Measurements from ENCODE around the gene CALD1. TPM values are rescaled to one million over a fixed set of nuclear protein-coding genes. Genes with fewer than 3 reads are reported as not detected.

The CALD1 gene
- polyA plus RNA-seq, 1 donor from 2014 or later: 8.0 TPM

DNA sequence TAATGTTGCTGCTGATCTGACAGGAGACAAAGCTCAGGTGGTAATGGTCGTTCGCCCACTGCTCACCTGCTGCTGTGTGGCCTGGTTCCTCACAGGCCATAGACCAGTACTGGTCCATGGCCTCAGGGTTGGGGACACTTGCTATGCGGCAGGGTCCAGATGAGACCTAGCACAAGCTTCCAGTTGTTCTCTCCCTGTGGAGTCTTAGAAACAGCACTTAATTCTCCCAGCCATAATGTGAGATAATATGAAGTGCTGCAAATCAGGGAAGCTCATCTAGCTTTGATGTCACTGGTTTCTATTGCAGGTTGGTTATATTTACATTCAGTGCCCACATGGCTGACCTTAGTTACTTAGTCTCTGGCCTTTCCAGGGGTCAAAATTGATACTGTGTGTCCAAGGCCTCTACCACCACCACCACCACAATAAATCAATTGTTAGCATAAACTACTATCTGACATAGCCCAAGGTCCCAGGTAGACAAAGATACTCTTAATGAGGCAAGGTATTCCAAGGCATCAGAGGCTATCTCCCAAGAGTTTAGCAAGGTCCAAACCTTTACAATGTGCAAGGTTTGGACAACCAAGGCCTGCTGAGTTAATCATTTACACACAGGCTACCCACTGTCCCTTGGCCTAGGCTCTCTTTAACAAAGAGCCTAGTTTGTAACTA, 217.9 kb downstream of the CALD1 start:
- Histone ChIP-seq H3K9ac (ENCODE audit: low read length) (no peak overlapping the region), H3K79me2 (replicated peaks; ENCODE audit: insufficient read depth, low read length) (no peaks in the 10 kb centered on the region), H4K20me1 (ENCODE audit: insufficient read depth) (no peaks in the 10 kb centered on the region), H3K9me2 (ENCODE audit: insufficient read depth, low read length) (no peaks in the 10 kb centered on the region), H2AFZ (ENCODE audit: low read depth, low read length) (no peak overlapping the region), H3K9me3 (ENCODE audit: low read length) (no peaks in the 10 kb centered on the region), H3K27ac (ENCODE audit: low read length) (no peak overlapping the region), H3K36me3 (ENCODE audit: insufficient read depth, low read length) (peaks cover 6% of the 10 kb centered on the region), H3F3A (ENCODE audit: insufficient read depth, low read length, poor library complexity, severe bottlenecking) (no peaks in the 10 kb centered on the region), H3K4me3 (ENCODE audit: low read length) (no peak overlapping the region), H3K4me2 (ENCODE audit: low read length) (no peak overlapping the region), H3K27me3 (ENCODE audit: insufficient read depth, low read depth, low read length) (no peaks in the 10 kb centered on the region)
- TF ChIP-seq EZH2 (IDR thresholded peaks at IDR 0.05; ENCODE audit: borderline replicate concordance, insufficient read depth, low read length, poor library complexity, severe bottlenecking): no peak
- TF ChIP-seq, protein P1, sequence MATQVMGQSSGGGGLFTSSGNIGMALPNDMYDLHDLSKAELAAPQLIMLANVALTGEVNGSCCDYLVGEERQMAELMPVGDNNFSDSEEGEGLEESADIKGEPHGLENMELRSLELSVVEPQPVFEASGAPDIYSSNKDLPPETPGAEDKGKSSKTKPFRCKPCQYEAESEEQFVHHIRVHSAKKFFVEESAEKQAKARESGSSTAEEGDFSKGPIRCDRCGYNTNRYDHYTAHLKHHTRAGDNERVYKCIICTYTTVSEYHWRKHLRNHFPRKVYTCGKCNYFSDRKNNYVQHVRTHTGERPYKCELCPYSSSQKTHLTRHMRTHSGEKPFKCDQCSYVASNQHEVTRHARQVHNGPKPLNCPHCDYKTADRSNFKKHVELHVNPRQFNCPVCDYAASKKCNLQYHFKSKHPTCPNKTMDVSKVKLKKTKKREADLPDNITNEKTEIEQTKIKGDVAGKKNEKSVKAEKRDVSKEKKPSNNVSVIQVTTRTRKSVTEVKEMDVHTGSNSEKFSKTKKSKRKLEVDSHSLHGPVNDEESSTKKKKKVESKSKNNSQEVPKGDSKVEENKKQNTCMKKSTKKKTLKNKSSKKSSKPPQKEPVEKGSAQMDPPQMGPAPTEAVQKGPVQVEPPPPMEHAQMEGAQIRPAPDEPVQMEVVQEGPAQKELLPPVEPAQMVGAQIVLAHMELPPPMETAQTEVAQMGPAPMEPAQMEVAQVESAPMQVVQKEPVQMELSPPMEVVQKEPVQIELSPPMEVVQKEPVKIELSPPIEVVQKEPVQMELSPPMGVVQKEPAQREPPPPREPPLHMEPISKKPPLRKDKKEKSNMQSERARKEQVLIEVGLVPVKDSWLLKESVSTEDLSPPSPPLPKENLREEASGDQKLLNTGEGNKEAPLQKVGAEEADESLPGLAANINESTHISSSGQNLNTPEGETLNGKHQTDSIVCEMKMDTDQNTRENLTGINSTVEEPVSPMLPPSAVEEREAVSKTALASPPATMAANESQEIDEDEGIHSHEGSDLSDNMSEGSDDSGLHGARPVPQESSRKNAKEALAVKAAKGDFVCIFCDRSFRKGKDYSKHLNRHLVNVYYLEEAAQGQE (IDR thresholded peaks at IDR 0.05; ENCODE audit: borderline replicate concordance): no peak
- TF ChIP-seq TAF1 (IDR thresholded peaks at IDR 0.05; ENCODE audit: low read depth): no peak

DNA sequence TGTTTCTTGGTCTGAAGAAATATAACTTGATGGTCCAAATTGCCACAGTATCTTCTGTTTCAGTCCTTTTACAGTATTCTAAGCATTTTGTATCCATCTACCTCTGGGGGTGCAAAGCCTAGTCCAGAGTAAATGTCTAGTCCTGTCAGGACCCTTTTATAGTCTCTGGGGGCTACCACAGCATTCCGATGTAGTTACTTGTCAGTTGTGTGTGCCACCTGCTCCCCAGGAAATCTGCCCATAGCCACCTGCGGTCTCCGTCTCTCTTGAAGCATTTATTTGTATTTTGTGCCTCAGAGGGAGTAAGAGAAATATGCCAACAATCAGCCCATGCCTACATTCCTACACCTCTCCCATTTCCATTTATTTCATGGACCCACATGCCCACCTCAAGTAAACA, 219.7 kb downstream of the CALD1 start:
- Histone ChIP-seq H3K9me2 (ENCODE audit: insufficient read depth, low read length) (no peaks in the 10 kb centered on the region), H3K27me3 (ENCODE audit: insufficient read depth, low read depth, low read length) (no peaks in the 10 kb centered on the region), H3F3A (ENCODE audit: insufficient read depth, low read length, poor library complexity, severe bottlenecking) (no peaks in the 10 kb centered on the region), H3K4me3 (ENCODE audit: low read length) (no peak overlapping the region), H3K79me2 (replicated peaks; ENCODE audit: insufficient read depth, low read length) (no peaks in the 10 kb centered on the region), H3K36me3 (ENCODE audit: insufficient read depth, low read length) (peaks cover 6% of the 10 kb centered on the region), H3K4me2 (ENCODE audit: low read length) (no peak overlapping the region), H3K27ac (ENCODE audit: low read length) (no peak overlapping the region), H2AFZ (ENCODE audit: low read depth, low read length) (no peak overlapping the region), H4K20me1 (ENCODE audit: insufficient read depth) (no peaks in the 10 kb centered on the region), H3K9ac (ENCODE audit: low read length) (no peak overlapping the region), H3K9me3 (ENCODE audit: low read length) (no peaks in the 10 kb centered on the region)
- TF ChIP-seq, protein P2, sequence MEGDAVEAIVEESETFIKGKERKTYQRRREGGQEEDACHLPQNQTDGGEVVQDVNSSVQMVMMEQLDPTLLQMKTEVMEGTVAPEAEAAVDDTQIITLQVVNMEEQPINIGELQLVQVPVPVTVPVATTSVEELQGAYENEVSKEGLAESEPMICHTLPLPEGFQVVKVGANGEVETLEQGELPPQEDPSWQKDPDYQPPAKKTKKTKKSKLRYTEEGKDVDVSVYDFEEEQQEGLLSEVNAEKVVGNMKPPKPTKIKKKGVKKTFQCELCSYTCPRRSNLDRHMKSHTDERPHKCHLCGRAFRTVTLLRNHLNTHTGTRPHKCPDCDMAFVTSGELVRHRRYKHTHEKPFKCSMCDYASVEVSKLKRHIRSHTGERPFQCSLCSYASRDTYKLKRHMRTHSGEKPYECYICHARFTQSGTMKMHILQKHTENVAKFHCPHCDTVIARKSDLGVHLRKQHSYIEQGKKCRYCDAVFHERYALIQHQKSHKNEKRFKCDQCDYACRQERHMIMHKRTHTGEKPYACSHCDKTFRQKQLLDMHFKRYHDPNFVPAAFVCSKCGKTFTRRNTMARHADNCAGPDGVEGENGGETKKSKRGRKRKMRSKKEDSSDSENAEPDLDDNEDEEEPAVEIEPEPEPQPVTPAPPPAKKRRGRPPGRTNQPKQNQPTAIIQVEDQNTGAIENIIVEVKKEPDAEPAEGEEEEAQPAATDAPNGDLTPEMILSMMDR (IDR thresholded peaks at IDR 0.05; ENCODE audit: poor library complexity, severe bottlenecking): no peak

DNA sequence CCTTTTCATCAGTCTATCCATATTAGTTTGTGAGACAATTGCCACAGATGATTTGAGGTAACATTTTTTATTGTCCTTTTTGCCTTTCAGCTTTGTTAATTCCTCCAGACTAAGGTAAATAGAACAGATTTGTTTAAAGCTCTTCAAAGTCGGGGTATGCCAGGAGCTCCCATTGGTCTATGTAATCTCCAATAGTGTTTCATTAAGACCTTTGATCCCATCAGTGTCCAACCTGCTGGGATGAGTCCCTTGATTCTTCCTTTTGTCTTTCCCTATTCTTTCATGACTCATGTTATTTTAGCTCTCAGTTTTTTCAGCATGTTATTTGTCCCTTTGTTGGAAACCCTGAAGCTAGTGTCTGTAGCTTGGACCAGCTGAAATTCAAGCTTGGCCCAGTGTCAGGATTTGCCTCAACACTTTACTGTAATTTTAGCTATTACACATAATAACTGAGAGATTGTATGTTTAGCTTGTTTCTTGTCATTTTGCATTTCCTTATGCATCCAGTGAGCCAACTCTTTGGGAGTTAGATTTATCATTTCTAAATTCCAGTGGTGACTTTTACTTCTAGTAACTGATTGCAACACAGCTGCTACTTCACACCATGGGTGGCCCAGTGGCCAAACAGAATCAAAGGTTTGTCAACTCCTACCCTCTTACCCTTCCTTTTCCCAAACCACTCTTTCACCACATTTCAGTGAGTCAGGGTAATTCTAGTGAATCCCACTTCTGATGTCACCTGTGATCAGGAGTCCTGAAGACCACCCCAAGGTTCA, 222.1 kb downstream of the CALD1 start:
- Histone ChIP-seq H3K27me3 (ENCODE audit: insufficient read depth, low read depth, low read length) (no peaks in the 10 kb centered on the region), H2AFZ (ENCODE audit: low read depth, low read length) (no peak overlapping the region), H3K9ac (ENCODE audit: low read length) (no peak overlapping the region), H3K9me3 (ENCODE audit: low read length) (no peaks in the 10 kb centered on the region), H3K4me2 (ENCODE audit: low read length) (no peak overlapping the region), H3K27ac (ENCODE audit: low read length) (no peak overlapping the region), H3K79me2 (replicated peaks; ENCODE audit: insufficient read depth, low read length) (no peaks in the 10 kb centered on the region), H3K4me3 (ENCODE audit: low read length) (no peak overlapping the region), H3K9me2 (ENCODE audit: insufficient read depth, low read length) (no peaks in the 10 kb centered on the region), H3F3A (ENCODE audit: insufficient read depth, low read length, poor library complexity, severe bottlenecking) (no peaks in the 10 kb centered on the region), H3K36me3 (ENCODE audit: insufficient read depth, low read length) (peaks cover 6% of the 10 kb centered on the region), H4K20me1 (ENCODE audit: insufficient read depth) (no peaks in the 10 kb centered on the region)
- no peak for TF ChIP-seq TAF1 (IDR thresholded peaks at IDR 0.05; ENCODE audit: low read depth)
- no peak for TF ChIP-seq EZH2 (IDR thresholded peaks at IDR 0.05; ENCODE audit: borderline replicate concordance, insufficient read depth, low read length, poor library complexity, severe bottlenecking)
- TF ChIP-seq EP300 (conservative IDR thresholded peaks at IDR 0.05; ENCODE audit: poor library complexity, severe bottlenecking): no peak
- no peak for TF ChIP-seq RAD21 (conservative IDR thresholded peaks at IDR 0.05)
- TF ChIP-seq POLR2AphosphoS5 (IDR thresholded peaks at IDR 0.05): no peak
